Right renal pelvis (tissue), 4 donors: Measurements from ENCODE around the gene BEND3. TPM values are rescaled to one million over a fixed set of nuclear protein-coding genes. Genes with fewer than 3 reads are reported as not detected.
"Not testable (repeated sequence)": the region's sequence is repeated elsewhere in the genome, so short reads cannot be mapped to it uniquely, and the experiment has no call there.

Source experiments
- DNase-seq, 4 donors: peaks; one replicate each; pipeline ENCODE4 v3.0.0-alpha.2; 2013; ENCODE audit warnings: low read depth in 4 of 4, low spot score in 3 of 4, missing footprints in 1 of 4
- polyA plus RNA-seq, 4 donors: library from polyadenylated mRNA; unstranded; fragments of 120-200 nt; gene quantifications; one replicate each; pipeline ENCODE4 v1.2.1, GENCODE V29; 2013; ENCODE audit not compliant: insufficient read length in 4 of 4

The BEND3 gene
- polyA plus RNA-seq, 4 donors, result 8.6 to 10.3 (median 9.5) TPM

GRCh38 chr6:107084459-107084858 lies 30.9 kb downstream of the BEND3 start:
- DNase-seq, result not testable (repeated sequence)

- DNase-seq, result no peak
These were observed 31.4 kb downstream of the BEND3 start for GRCh38 chr6:107083921-107084320.

GRCh38 chr6:107083047-107083768 lies 32.1 kb downstream of the BEND3 start:
- no peak for DNase-seq

- DNase-seq, result no peak
These were observed 33.3 kb downstream of the BEND3 start for GRCh38 chr6:107082045-107082444.

GRCh38 chr6:107080036-107080435 lies 35.3 kb downstream of the BEND3 start:
- DNase-seq, result no peak

- no peak for DNase-seq
These were observed 35.9 kb downstream of the BEND3 start for GRCh38 chr6:107079429-107079828.

GRCh38 chr6:107077710-107078109 lies 37.6 kb downstream of the BEND3 start:
- DNase-seq, result no peak

GRCh38 chr6:107075951-107076381 lies 39.3 kb downstream of the BEND3 start:
- peak in 2 of 4 donors; percentile 14 to 20 for DNase-seq

GRCh38 chr6:107070686-107071085 lies 44.6 kb downstream of the BEND3 start:
- no peak for DNase-seq

GRCh38 chr6:107069631-107070548 lies 45.4 kb downstream of the BEND3 start:
- DNase-seq, result no peak

GRCh38 chr6:107068691-107069630 lies 46.4 kb downstream of the BEND3 start:
- DNase-seq, result no peak

GRCh38 chr6:107066697-107067659 lies 48.3 kb downstream of the BEND3 start:
- DNase-seq, result no peak

- peak in 1 of 4 donors; percentile 14 for DNase-seq
These were observed 50.7 kb downstream of the BEND3 start for GRCh38 chr6:107064579-107065065.

GRCh38 chr6:107062691-107063090 lies 52.6 kb downstream of the BEND3 start:
- no peak for DNase-seq

- DNase-seq, result no peak
These were observed 53.9 kb downstream of the BEND3 start for GRCh38 chr6:107061125-107062020.

GRCh38 chr6:107060704-107061103 lies 54.6 kb downstream of the BEND3 start:
- DNase-seq, result no peak

- DNase-seq, result no peak
These were observed 55.7 kb downstream of the BEND3 start for GRCh38 chr6:107059606-107060005.

GRCh38 chr6:107057679-107058078 lies 57.6 kb downstream of the BEND3 start:
- DNase-seq, result no peak
